Activated T-cell treated with anti-CD3 and anti-CD28 coated beads, Interleukin-2, amount 50 U/mL, for 24 hours (primary cell): Measurements from ENCODE around the gene SLC35F1.

Source experiments
- DNase-seq: peaks from one replicate; pipeline ENCODE4 v3.0.0-alpha.2; 2020
- H3K27ac Mint-ChIP-seq: 2 replicates; pipeline ENCODE4 v1.8.0; 2020; ENCODE audit warnings: mild to moderate bottlenecking, mixed read lengths
- H3K27me3 Mint-ChIP-seq: 2 replicates; pipeline ENCODE4 v1.8.0; 2020; ENCODE audit warnings: mixed read lengths
- H3K36me3 Mint-ChIP-seq: 2 replicates; pipeline ENCODE4 v1.8.0; 2020; ENCODE audit warnings: low read depth, mixed read lengths
- H3K4me1 Mint-ChIP-seq: 2 replicates; pipeline ENCODE4 v1.8.0; 2020; ENCODE audit warnings: low read depth, mixed read lengths
- H3K4me3 Mint-ChIP-seq: 2 replicates; pipeline ENCODE4 v1.8.0; 2020; ENCODE audit warnings: mild to moderate bottlenecking, moderate library complexity, mixed read lengths
- H3K9me3 Mint-ChIP-seq: 2 replicates; pipeline ENCODE4 v1.8.0; 2020; ENCODE audit warnings: mixed read lengths

The SLC35F1 gene

DNA sequence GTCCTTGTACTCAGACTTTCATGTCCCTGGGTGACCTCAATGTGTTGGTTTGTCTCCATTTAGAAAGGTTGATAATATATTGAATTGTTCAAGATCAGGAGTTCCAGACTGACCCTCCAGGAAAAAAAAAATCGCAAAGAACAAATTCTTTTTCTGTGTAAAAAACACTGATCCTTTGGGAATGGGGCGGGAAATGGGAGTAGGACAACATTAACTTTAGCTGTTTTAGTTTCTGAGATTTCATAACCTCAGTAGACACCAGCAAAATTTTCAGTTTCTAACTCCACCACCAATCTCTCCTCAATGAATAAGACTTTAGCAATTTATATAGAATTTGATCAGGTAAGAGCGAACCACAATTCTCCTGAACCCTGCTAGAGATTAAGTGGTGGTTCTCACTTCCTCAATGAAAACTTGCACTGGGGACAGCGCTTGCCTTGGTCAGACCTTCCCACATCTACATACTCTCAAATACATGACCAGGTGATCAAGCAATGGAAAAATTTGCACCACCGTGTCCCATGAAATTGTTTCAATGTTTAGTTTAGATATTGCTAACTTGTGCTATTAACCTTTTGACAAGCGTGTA is 409.8 kb downstream of the SLC35F1 start:
- no peaks in the 10 kb centered on the region for H3K36me3 Mint-ChIP-seq
- no peak for DNase-seq
- no peaks in the 10 kb centered on the region for H3K9me3 Mint-ChIP-seq
- H3K27me3 Mint-ChIP-seq: no peaks in the 10 kb centered on the region
- no peak overlapping the region for H3K4me3 Mint-ChIP-seq
- no peak overlapping the region for H3K27ac Mint-ChIP-seq
- no peaks in the 10 kb centered on the region for H3K4me1 Mint-ChIP-seq

DNA sequence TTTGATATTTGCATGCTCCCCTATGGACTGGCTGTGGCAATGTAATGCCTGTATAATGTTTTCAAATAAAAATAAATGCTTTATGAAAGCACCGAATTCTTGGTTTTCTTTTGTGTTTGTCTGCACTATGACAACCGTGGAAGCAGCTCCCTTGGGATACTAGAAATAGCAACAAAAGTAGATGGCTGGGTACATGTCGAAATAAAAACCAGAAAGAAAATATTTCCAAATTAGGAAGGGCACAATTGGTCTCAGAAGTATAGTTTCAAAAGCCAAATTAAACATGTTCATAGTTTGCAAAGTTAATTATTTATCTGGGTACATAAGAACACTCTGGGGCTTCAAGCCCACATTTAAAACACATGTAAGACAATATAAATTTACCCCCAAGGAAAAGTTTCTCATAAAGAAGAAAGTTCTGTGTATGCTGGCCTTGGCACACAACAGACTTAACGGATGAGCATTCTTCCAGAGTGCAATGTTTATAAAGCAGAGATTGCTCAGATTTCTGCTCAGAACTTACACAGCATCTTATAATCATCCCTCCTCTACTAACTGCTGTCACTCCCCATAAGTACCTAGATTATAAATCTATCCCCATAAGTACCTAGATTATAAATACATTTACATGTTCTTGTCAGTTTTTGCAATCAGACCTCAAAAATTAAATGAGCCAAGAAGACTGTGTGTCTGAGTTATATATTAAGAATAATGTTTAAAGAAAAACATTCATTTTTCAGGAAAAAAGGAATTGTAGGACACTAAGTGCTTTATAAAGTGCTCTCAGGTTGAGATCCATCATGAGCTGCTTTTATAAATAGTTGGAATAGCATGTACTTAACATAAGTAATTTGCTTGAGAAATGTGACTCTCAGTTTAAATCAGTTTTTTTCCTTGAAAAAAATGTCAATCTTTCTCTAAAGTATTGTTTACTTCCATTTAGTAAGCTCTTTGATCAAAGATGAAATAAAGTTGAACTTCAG is 410.8 kb downstream of the SLC35F1 start:
- Mint-ChIP-seq H3K4me1 (no peaks in the 10 kb centered on the region), H3K9me3 (no peaks in the 10 kb centered on the region), H3K36me3 (no peaks in the 10 kb centered on the region), H3K27me3 (no peaks in the 10 kb centered on the region), H3K4me3 (no peak overlapping the region), H3K27ac (no peak overlapping the region)
- no peak for DNase-seq

DNA sequence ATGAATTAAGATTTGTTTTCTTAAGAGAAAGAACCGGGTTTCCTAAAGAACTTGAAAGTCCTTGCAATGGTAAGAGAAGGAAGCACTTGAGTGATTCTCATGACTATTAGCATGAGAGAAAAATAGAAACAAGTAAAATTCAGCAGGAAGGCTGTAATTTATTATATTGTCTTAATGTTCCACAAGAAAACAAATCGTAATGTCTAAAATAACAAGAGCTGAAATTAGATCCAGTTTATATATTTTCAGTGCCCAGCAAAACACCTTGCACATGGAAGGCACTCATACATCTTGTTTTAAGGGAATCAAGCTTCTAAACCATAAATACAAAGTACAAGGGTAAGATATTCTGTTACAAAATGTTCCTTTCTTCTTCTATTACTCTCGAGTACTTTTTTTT is 411.6 kb downstream of the SLC35F1 start:
- Mint-ChIP-seq H3K27ac (no peak overlapping the region), H3K36me3 (no peaks in the 10 kb centered on the region), H3K9me3 (no peaks in the 10 kb centered on the region), H3K4me1 (no peaks in the 10 kb centered on the region), H3K4me3 (no peak overlapping the region), H3K27me3 (no peaks in the 10 kb centered on the region)
- no peak for DNase-seq

DNA sequence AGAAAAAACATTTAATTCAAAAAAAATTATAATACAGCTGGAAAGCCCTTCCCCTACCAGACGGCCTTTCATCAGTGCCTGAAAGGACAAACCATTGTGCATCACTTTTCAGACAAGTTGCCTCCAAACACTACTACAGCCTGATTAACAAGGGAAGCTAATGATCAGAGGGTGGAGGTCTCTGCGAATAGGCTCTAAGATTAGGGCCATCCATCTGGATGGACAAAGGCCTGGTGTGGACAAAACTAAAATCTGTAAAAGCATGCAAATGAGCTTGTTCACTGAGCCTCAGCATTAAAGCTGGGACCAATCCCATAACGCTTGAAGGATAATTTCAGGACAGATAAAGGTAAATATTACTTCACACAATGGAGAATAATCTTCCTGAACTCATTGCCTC is 412.4 kb downstream of the SLC35F1 start:
- no peak overlapping the region for H3K27ac Mint-ChIP-seq
- no peaks in the 10 kb centered on the region for H3K27me3 Mint-ChIP-seq
- no peaks in the 10 kb centered on the region for H3K4me1 Mint-ChIP-seq

DNA sequence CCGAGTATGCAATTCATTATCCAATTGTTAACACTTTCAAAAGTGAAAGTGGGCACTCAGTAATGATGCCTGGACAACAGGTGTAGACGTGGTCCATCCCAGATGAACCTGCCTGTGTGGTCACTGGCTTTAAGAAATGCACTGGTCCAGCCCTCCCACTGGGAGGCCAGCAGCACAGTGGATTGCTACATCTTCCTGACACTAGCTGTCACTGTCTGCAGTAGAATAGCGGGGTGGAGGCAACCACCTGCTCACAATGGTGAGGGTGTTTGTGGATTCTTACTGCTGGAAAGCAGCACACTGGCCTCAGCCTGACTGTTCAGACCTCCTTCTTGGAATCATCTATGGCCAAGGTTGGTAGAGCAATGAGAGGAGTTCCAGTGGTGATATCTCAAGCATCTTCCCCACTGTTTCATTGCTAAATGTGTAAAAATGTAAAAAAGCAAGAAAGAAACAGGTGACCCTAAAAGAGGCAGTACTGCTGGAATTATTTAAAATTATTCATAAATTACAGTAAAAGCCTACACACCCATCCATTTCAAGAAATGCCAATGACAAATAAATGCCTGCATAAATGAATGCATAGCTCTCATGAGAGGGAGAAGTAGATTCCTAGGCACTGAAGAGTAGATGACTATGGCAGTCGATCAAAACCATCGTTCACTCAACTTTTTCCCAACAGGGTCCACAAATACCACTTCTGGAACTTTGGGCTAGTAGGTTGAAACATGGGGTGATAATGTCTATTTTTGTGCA is 413.0 kb downstream of the SLC35F1 start:
- H3K36me3 Mint-ChIP-seq: no peaks in the 10 kb centered on the region
- DNase-seq: no peak
- H3K4me3 Mint-ChIP-seq: no peak overlapping the region
- H3K27me3 Mint-ChIP-seq: no peaks in the 10 kb centered on the region
- H3K9me3 Mint-ChIP-seq: no peaks in the 10 kb centered on the region
- no peak overlapping the region for H3K27ac Mint-ChIP-seq
- no peaks in the 10 kb centered on the region for H3K4me1 Mint-ChIP-seq

More for the DNA sequence above, 412.4 kb downstream of the SLC35F1 start:
- no peak overlapping the region for H3K4me3 Mint-ChIP-seq
- H3K36me3 Mint-ChIP-seq: no peaks in the 10 kb centered on the region
- DNase-seq: no peak
- H3K9me3 Mint-ChIP-seq: no peaks in the 10 kb centered on the region

DNA sequence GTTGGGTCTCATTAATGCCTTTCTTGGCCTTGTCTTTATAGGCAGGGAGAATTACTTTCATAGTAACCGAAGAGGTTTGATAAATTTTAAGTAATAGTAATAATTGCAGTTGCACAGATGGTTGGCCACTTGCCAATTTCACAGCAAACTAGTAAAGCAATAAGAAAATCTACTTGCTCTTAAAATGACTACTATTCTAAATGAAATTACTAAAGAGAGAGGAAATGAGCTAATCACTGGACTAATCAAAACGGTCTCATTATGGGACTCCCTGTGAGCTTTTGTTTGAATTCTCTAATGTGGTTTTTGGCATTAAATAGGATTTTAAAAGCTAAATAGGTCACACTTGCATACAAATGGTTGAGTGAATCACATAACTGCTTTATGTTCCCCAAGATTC is 413.6 kb downstream of the SLC35F1 start:
- no peaks in the 10 kb centered on the region for H3K4me1 Mint-ChIP-seq
- no peak for DNase-seq
- no peak overlapping the region for H3K27ac Mint-ChIP-seq
- no peaks in the 10 kb centered on the region for H3K9me3 Mint-ChIP-seq
- H3K27me3 Mint-ChIP-seq: no peaks in the 10 kb centered on the region
- no peak overlapping the region for H3K4me3 Mint-ChIP-seq
- no peaks in the 10 kb centered on the region for H3K36me3 Mint-ChIP-seq

DNA sequence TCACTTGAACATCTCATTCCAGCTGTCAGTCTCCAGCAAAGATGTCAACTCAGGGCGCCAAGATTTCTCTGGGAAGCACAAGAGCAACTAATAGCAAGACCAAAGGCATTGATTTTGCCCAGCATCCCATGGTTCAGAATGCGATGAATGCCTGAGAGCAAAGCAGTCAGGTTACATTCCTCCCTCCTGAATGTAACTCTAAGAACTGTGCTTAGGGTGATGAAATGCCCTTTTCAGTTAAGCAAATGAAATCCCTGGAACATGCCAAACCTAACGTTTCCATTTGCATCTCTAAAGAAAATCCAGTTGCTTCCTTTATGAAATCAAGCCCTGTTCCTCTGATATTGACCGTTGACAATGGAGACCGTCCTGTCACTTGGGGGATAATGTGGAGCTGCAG is 417.1 kb downstream of the SLC35F1 start:
- DNase-seq: no peak
- Mint-ChIP-seq H3K9me3 (no peaks in the 10 kb centered on the region), H3K4me1 (no peaks in the 10 kb centered on the region), H3K36me3 (no peaks in the 10 kb centered on the region), H3K27me3 (no peaks in the 10 kb centered on the region), H3K27ac (no peak overlapping the region), H3K4me3 (no peak overlapping the region)

DNA sequence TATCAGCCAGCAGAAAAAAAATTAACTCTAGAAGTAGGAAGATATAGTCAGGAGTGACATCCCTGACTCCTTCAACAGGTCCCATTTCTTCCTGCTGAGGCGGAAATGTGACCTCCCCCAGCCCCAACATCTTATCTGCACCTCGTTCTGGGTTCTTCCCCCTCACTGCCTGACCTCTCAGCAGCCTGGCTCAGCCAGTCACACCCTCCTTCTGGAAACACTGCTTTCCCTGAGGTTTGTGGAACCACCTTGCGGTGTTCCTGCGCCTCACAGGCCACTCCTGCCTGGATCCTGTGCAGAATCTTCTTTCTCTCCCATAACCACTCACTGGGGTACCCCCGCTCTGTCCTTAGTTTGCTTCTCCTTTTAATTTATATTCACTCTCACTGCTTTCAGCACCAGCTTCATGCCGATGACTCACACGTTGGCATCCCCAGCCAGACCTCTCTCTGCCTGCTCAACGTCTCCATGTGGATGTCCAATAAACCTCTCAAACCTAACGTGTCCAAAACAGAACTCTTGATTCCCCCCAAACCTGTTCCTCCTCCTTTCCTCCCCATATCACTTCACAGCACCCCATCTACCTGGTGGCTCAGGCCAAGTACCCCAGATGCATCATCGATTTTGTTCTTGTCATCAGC is 418.3 kb downstream of the SLC35F1 start:
- Mint-ChIP-seq H3K27me3 (no peaks in the 10 kb centered on the region), H3K36me3 (no peaks in the 10 kb centered on the region), H3K9me3 (no peaks in the 10 kb centered on the region), H3K4me1 (no peaks in the 10 kb centered on the region), H3K4me3 (no peak overlapping the region), H3K27ac (no peak overlapping the region)
- DNase-seq: no peak

DNA sequence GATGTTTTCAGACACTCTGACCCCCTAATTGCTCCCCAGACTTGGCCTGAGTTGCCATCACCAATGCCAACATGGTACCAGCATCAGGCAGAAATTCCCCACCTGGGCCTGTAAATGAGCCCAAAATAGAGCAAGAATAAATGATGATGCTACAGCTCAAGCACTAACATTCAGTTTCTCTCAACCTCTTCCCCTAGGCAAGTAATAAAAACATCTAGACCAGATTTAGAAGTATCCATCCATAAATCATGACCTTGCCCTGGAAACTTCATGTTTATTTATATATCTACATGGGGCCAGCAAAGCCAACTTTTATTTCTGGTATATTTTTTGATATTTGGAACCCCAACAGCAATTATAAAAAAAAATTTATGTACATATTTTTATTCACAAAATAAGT is 419.6 kb downstream of the SLC35F1 start:
- no peaks in the 10 kb centered on the region for H3K27me3 Mint-ChIP-seq
- no peaks in the 10 kb centered on the region for H3K9me3 Mint-ChIP-seq
- no peaks in the 10 kb centered on the region for H3K4me1 Mint-ChIP-seq

DNA sequence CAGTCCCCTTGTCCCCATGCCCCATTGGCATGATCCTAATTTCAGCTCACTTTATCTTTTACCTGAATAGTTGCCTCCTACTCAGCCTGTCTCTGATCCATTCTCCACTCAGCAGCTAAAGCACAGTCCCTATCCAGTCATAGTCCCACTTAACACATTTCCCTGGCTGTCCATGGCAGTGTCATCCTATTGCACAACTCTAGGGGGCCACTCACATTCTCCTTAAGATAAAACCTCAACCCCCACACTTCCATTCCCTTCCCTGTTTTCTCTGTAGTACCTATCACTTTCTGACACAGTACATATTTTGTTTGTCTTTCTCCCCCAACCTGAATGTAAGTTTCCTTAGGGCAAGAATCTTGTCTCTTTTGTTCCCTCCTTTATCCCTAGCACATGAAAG is 420.2 kb downstream of the SLC35F1 start:
- no peaks in the 10 kb centered on the region for H3K9me3 Mint-ChIP-seq
- no peak overlapping the region for H3K4me3 Mint-ChIP-seq
- DNase-seq: no peak
- H3K4me1 Mint-ChIP-seq: no peaks in the 10 kb centered on the region
- H3K27ac Mint-ChIP-seq: no peak overlapping the region
- no peaks in the 10 kb centered on the region for H3K27me3 Mint-ChIP-seq
- no peaks in the 10 kb centered on the region for H3K36me3 Mint-ChIP-seq

More for the DNA sequence above, 419.6 kb downstream of the SLC35F1 start:
- Mint-ChIP-seq H3K36me3 (no peaks in the 10 kb centered on the region), H3K27ac (no peak overlapping the region), H3K4me3 (no peak overlapping the region)
- DNase-seq: no peak

DNA sequence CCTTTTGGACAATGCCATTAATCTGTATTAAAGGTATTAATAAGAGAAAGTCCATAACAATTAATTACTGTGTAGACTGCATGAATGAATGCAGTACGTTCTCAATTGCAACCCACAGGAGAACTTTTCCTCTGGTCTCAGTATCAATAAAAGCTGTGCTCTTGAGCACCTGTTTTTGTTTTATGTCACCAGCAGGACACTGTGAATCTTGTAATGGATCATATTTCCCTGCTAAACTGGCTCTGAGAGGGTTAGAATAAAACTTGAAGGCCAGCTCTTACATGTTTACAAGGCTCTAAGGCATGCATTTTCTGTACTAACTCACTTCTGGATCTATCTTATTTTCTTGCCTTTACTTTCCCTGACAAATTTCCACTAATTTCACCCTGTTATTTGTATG is 426.7 kb downstream of the SLC35F1 start:
- H3K27me3 Mint-ChIP-seq: no peaks in the 10 kb centered on the region
- H3K9me3 Mint-ChIP-seq: peaks cover 16% of the 10 kb centered on the region
- no peak overlapping the region for H3K4me3 Mint-ChIP-seq
- no peak overlapping the region for H3K27ac Mint-ChIP-seq
- H3K36me3 Mint-ChIP-seq: no peaks in the 10 kb centered on the region
- DNase-seq: no peak
- no peaks in the 10 kb centered on the region for H3K4me1 Mint-ChIP-seq

DNA sequence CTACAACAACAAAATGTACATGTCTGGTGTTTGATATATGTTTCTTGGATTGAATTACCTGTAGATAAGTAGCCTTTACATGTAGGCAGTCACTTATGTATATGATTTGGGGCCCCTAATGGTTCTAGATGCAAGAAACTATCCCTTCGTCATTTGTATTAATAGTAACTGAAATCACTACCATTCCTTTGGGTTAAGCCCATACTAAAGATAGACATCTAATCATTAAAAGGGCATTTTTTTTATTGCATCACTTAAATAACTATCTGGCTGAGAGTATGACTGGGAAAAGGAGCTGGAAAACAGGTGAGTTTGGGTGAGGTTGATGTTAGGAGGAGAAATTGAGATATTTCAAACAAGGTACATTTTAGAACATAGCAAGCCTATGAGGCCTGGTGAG is 427.6 kb downstream of the SLC35F1 start:
- Mint-ChIP-seq H3K4me1 (no peaks in the 10 kb centered on the region), H3K9me3 (peaks cover 24% of the 10 kb centered on the region), H3K4me3 (no peak overlapping the region), H3K27me3 (no peaks in the 10 kb centered on the region), H3K36me3 (no peaks in the 10 kb centered on the region), H3K27ac (no peak overlapping the region)
- DNase-seq: no peak

DNA sequence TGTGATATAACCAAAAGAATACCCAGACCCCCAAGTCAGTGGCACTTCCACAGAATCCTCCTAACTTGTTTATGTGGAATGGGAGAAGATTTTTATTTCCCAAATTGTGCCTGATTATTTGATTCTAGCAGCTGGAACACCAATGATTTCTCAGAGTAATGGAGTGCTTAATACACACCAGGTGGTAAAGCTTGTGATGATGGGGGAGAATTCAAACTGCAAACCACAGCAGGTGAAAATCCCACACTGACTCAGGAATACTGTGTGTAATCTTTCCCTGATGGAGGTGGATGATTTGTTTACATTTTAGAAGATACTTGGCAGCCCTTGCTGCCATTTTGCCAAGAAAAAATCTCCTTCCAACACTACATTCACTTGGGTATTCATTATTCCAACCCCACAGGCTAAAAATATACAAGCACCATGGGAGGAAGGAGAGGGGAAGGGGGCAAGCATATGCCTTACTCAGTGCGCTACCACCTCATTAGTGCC is 428.3 kb downstream of the SLC35F1 start:
- DNase-seq: no peak
- Mint-ChIP-seq H3K27ac (no peak overlapping the region), H3K27me3 (no peaks in the 10 kb centered on the region), H3K4me3 (no peak overlapping the region), H3K36me3 (no peaks in the 10 kb centered on the region), H3K9me3 (peaks cover 31% of the 10 kb centered on the region), H3K4me1 (no peaks in the 10 kb centered on the region)

DNA sequence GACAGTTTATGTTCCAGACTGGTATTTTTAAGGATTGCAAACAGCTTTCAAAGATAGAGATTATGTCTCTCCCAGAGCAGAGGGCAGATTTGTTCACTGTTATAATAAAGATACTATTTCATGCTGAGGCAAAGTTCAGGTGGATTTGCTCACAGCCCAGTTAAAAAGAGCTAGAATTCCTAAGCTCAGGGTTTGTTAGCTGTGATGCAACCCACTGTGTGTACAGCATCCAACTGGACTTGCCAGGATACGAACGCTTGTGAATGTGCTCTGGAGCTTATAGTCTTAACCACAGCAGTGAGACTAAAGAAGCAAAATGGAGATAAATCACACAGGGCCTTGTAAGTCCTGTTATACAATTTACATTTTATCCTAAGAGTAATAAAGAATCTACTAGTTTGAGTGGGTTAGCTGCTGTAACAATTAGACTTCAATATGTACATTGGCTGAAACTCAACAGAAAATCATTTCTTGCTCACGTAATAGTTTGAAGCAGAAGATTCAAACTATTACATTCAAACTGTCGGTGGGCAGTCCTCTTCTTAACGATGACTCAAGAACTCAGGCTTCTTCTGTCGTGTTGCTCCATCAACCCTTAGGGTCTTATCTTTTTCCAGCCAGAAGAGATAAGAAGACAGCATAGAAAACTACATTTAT is 437.1 kb downstream of the SLC35F1 start:
- Mint-ChIP-seq H3K27me3 (no peaks in the 10 kb centered on the region), H3K27ac (no peak overlapping the region), H3K9me3 (peaks cover 33% of the 10 kb centered on the region), H3K4me1 (no peaks in the 10 kb centered on the region), H3K36me3 (no peaks in the 10 kb centered on the region), H3K4me3 (no peak overlapping the region)
- DNase-seq: no peak
